Choroid plexus epithelial cell (primary cell): Measurements from ENCODE around the gene PIAS1.

Source experiments
- DNase-seq: peaks from one replicate; pipeline ENCODE4 v3.0.0-alpha.2; 2010; ENCODE audit warnings: low read depth
- H3K4me3 ChIP-seq: 2 replicates; pipeline ENCODE4 v1.5.1; 2011; ENCODE audit warnings: low read depth, mild to moderate bottlenecking, control low read depth, low read length, moderate library complexity
- CTCF ChIP-seq: conservative IDR thresholded peaks from 2 replicates; pipeline ENCODE4 v1.5.1; 2011; ENCODE audit warnings: low read depth, mild to moderate bottlenecking, control low read depth, inconsistent platforms, low read length, moderate library complexity

The PIAS1 gene

GRCh38 chr15:68239025-68239424 lies 184.9 kb downstream of the PIAS1 start:
- no peak for TF ChIP-seq CTCF
- no peak for DNase-seq
- H3K4me3 ChIP-seq, result no peak overlapping the region

- no peak for TF ChIP-seq CTCF
- H3K4me3 ChIP-seq, result no peak overlapping the region
- DNase-seq, result no peak
Measured at GRCh38 chr15:68241088-68241935, 187.2 kb downstream of the PIAS1 start.
